ENCODE measurements around the gene KCNK2. TPM values are rescaled to one million over a fixed set of nuclear protein-coding genes. Genes with fewer than 3 reads are reported as not detected.

The KCNK2 gene
- total and polyA plus RNA-seq, 10 of the 15 experiments (the other 5 are each of a cell fraction or from before 2014, with no cell fraction given) = 0.04 to 0.13 (median 0.08) TPM; not detected in 4

DNA sequence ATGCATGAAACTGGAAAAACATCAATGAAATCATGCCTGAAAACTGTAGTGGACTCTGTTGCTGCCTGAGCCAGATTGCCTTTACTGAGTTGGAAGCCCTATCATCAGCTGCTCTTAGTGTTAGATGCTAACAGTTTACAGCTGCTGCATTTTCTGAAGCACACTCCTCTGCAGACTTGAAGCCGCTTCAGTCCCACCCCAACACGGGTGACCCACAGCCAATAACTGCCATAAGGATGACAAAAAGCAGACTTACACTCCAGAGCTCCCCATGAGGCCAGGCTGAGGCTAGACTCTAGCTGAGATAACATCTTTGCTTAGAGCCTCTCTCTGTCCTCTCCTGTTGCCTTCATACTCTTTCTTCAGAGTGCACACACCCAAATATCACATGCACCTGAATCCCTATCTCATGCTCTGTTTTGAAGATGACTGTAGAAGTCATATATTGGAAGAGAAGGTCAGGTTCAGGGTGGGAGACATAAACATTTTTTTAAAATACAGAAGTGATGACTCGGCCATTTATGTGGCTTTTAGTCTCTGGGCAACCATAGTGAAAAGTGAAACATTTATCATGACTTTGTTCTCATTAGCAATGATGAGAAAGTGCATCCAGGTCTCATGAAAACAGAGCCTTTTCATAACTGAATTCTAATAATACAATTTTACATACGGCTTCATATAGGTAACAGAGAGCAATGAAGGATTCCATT, 161.0 kb downstream of the KCNK2 start:
- no peak overlapping the region for H3K27ac ChIP-seq (ENCODE audit: control insufficient read depth, insufficient read depth)
- ChIA-PET POLR2A (no interaction called here), CTCF (no interaction called here), RAD21 (ENCODE audit: unreplicated experiment) (no interaction called here), SMC1A (ENCODE audit: uncharacterized antibody, unreplicated experiment) (no interaction called here)
- intact Hi-C loops (cut with micrococcal nuclease; ENCODE audit: unreplicated experiment) = no loop called here
- no peaks in the 10 kb centered on the region for H3K36me3 ChIP-seq (ENCODE audit: control insufficient read depth in 2 of 2, insufficient read depth in 2 of 2, low read length in 1 of 2)
- TF ChIP-seq SRF (IDR thresholded peaks at IDR 0.05; ENCODE audit: low read depth in 2 of 2, low read length in 2 of 2) (no peak), MEF2A (IDR thresholded peaks at IDR 0.05; ENCODE audit: insufficient read depth, low read depth, low read length) (no peak), BACH1 (IDR thresholded peaks at IDR 0.05; ENCODE audit: borderline replicate concordance) (no peak), NFYA (IDR thresholded peaks at IDR 0.05; ENCODE audit: borderline replicate concordance, low read depth, low read length) (no peak), STAT3 (IDR thresholded peaks at IDR 0.05; ENCODE audit: low read depth, low read length) (no peak), NR2C2 (IDR thresholded peaks at IDR 0.05; ENCODE audit: borderline replicate concordance, control insufficient read depth, insufficient read length, low read depth) (no peak), RB1 (IDR thresholded peaks at IDR 0.05; ENCODE audit: borderline replicate concordance) (no peak), FOXM1 (IDR thresholded peaks at IDR 0.05; ENCODE audit: low read depth, low read length) (no peak), RELA (IDR thresholded peaks at IDR 0.05; ENCODE audit: borderline replicate concordance, partially characterized antibody) (no peak)
- TF ChIP-seq, protein P1, sequence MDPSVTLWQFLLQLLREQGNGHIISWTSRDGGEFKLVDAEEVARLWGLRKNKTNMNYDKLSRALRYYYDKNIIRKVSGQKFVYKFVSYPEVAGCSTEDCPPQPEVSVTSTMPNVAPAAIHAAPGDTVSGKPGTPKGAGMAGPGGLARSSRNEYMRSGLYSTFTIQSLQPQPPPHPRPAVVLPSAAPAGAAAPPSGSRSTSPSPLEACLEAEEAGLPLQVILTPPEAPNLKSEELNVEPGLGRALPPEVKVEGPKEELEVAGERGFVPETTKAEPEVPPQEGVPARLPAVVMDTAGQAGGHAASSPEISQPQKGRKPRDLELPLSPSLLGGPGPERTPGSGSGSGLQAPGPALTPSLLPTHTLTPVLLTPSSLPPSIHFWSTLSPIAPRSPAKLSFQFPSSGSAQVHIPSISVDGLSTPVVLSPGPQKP (IDR thresholded peaks at IDR 0.05; ENCODE audit: low read depth, low read length) = no peak
- FAIRE-seq = no peak
- H3K4me3 ChIP-seq = no peak overlapping the region
- no peaks in the 10 kb centered on the region for H3K79me2 ChIP-seq (ENCODE audit: control insufficient read depth, insufficient read depth, low read length)
- no peaks in the 10 kb centered on the region for H4K20me1 ChIP-seq (ENCODE audit: control insufficient read depth, insufficient read depth)
- 0% methylated on average over 4 of the region's 4 CpGs for WGBS (ENCODE audit: insufficient coverage, insufficient replicate concordance, low lambda C conversion rate, missing lambda C conversion rate)
- ATAC-seq = no peak
- no peak overlapping the region for H3K9ac ChIP-seq (ENCODE audit: control insufficient read depth, insufficient read depth, low read length)
- in situ Hi-C loops (cut with MboI) = no loop called here
- no peaks in the 10 kb centered on the region for H3K4me1 ChIP-seq (ENCODE audit: control insufficient read depth, insufficient read depth, low read length)
- no peak for DNase-seq (ENCODE audit: low read depth, low spot score)
- H2AFZ ChIP-seq (ENCODE audit: control insufficient read depth, low read depth, low read length) = no peak overlapping the region
- H3K27me3 ChIP-seq (replicated peaks in 1 of 2; ENCODE audit: control insufficient read depth in 2 of 2, insufficient read depth in 2 of 2, low read length in 1 of 2) = no peaks in the 10 kb centered on the region; a peak in 1 of 4 replicates
- no peak overlapping the region for H3K4me2 ChIP-seq (ENCODE audit: control insufficient read depth, insufficient read depth)
- H3K9me3 ChIP-seq (replicated peaks; ENCODE audit: control insufficient read depth, insufficient read depth, low read length) = no peaks in the 10 kb centered on the region
- BruUV-seq (replicated peaks) = no TSS peak

Data from GM12878 (cell line).